ENCODE data around the gene NEURL3. TPM values are rescaled to one million over a fixed set of nuclear protein-coding genes. Genes with fewer than 3 reads are reported as not detected.

The NEURL3 gene
- total RNA-seq, 1 experiment from 2014 or later: not detected

- Histone ChIP-seq H3K4me1 (replicated peaks) (no peaks in the 10 kb centered on the region), H3K36me3 (peaks cover 7% of the 10 kb centered on the region), H3K9me3 (replicated peaks) (no peaks in the 10 kb centered on the region), H3K27ac (no peak overlapping the region), H3K4me3 (no peak overlapping the region), H3K27me3 (replicated peaks) (no peaks in the 10 kb centered on the region)
- peak in 1 of 2 experiments; percentile 16 for DNase-seq (ENCODE audit: low read depth in 1 of 2, low spot score in 2 of 2)
Observed at GRCh38 chr2:96547731-96548171, 42.6 kb upstream of the NEURL3 start.

- H3K9me3 ChIP-seq (replicated peaks): no peaks in the 10 kb centered on the region
- H3K27me3 ChIP-seq (replicated peaks): no peaks in the 10 kb centered on the region
- no peak overlapping the region for H3K4me3 ChIP-seq
- peak in 1 of 2 experiments; percentile 30 for DNase-seq (ENCODE audit: low read depth in 1 of 2, low spot score in 2 of 2)
- peaks cover 7% of the 10 kb centered on the region for H3K36me3 ChIP-seq
- no peaks in the 10 kb centered on the region for H3K4me1 ChIP-seq (replicated peaks)
- no peak overlapping the region for H3K27ac ChIP-seq
Observed at GRCh38 chr2:96547203-96547641, 42.1 kb upstream of the NEURL3 start.

DNA sequence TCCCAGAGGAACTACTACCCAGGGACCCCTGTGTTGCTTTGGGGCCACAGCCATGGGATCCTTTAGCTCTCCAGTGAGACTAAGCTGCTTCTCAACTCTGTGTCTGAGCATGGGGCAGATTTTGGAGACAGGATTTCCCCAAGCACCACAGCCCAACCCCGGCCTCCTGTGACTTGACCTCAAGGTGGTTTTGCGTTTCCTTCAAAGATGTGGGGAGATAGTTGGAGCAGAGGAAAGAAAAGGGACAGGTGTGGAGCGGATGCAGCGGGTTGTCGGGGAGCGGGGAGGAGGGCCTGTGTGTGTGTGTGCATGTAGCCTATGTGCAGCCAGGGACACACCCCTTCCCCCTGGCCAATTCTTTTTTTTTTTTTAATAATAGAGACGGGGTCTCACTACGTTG, 41.6 kb upstream of the NEURL3 start:
- no peak for DNase-seq (ENCODE audit: low read depth in 1 of 2, low spot score in 2 of 2)
- Histone ChIP-seq H3K36me3 (peaks cover 7% of the 10 kb centered on the region), H3K4me1 (replicated peaks) (no peaks in the 10 kb centered on the region), H3K9me3 (replicated peaks) (no peaks in the 10 kb centered on the region), H3K27me3 (replicated peaks) (no peaks in the 10 kb centered on the region), H3K4me3 (no peak overlapping the region), H3K27ac (no peak overlapping the region)

DNA sequence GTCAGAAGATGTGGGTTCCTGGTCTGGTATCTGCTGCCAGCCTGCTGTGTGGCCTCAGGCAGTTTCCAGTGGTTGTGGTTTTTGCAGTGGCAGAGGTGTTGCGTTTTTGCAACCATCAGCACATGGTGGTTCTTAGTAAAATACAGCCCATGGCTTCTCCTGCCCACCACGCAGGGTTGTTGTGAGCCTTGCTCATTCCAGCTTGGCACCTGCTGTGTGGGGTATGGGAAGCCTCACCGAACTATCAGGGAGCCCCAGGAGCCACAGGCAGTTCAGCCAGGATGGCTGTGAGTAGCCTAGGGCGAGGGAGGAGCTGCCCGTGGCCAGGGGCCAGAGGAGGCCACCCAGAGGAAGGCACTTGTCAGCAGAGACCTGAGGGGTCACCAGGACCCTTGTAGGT, 41.2 kb upstream of the NEURL3 start:
- no peaks in the 10 kb centered on the region for H3K4me1 ChIP-seq (replicated peaks)
- no peaks in the 10 kb centered on the region for H3K9me3 ChIP-seq (replicated peaks)
- no peak overlapping the region for H3K4me3 ChIP-seq
- H3K36me3 ChIP-seq: peaks cover 7% of the 10 kb centered on the region
- H3K27ac ChIP-seq: no peak overlapping the region
- H3K27me3 ChIP-seq (replicated peaks): no peaks in the 10 kb centered on the region
- peak in 1 of 2 experiments; percentile 31 for DNase-seq (ENCODE audit: low read depth in 1 of 2, low spot score in 2 of 2)

DNA sequence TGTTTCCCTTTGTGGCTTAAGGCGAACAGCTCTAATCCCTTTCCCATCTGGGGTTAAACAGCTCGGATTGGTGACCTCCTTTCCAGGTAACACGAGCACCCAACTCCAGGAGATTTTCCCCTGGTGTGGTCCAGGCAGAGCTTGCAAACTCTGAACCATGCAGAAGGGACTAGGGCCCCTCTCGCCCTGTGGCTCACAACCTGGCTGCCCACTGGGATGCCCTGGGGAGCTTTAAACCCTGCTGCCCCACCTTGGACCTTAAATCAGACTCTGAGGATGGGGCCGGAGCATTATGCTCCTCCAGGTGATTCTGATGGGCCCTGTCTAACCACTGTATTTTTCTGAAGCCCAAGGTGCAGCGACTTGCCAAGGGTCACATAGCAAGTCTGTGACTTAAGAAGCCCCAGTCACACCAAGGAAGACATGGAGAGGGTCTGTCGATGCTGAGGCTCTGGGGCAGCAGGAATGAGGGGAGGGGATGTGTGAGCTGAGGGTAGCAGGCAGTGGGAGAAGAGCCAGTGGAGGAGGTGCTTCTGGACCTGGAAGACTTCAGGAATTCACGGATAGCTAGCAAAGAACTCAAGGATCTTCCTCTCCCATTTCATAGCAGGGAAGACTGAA, 37.3 kb upstream of the NEURL3 start:
- Histone ChIP-seq H3K27ac (no peak overlapping the region), H3K4me1 (replicated peaks) (peaks cover 7% of the 10 kb centered on the region), H3K4me3 (no peak overlapping the region), H3K9me3 (replicated peaks) (no peaks in the 10 kb centered on the region), H3K27me3 (replicated peaks) (no peaks in the 10 kb centered on the region), H3K36me3 (no peaks in the 10 kb centered on the region)
- DNase-seq (ENCODE audit: low read depth in 1 of 2, low spot score in 2 of 2): peak in 1 of 2 experiments; percentile 22

DNA sequence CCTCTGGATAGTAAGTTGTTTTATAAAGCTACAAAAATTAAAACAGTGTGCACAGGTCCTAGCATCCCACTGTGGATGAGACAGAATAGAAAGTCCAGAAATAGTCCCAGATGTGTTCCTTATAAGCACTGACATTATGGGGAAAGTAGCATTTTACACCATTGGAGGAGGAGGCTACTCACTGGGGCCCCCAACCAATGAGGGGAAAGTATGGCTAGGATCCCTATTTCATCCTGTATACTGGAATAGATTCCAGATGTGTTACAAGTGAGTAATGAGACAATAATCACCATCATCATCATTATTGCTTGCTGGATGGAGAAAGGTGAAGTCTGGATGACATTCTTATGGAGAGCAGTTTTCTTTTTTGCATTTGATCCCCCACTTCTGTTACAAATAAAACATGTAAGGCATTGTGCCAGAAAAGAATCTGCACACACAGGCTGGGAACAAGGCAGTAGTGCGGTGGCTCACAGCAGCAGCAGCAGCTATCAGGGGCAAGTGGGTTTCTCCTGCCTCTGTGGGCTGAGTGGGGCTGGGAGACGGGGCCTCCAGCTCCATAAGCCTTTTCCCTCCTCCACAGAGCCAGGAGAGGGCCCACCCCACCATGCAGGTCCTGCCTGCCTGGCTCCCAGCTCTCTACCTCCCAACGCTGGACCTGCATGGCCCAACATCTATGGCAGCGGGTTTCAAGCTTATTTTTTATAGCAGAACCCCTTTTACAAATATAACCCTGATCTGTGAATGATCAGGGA, 36.4 kb upstream of the NEURL3 start:
- Histone ChIP-seq H3K4me3 (no peak overlapping the region), H3K27ac (no peak overlapping the region), H3K36me3 (peaks cover 6% of the 10 kb centered on the region; the same call in 1 of the 2 replicates), H3K27me3 (replicated peaks) (no peaks in the 10 kb centered on the region), H3K9me3 (replicated peaks) (no peaks in the 10 kb centered on the region), H3K4me1 (replicated peaks) (peaks cover 11% of the 10 kb centered on the region)
- DNase-seq (ENCODE audit: low read depth in 1 of 2, low spot score in 2 of 2): no peak

GRCh38 chr2:96540136-96540535, 35.0 kb upstream of the NEURL3 start:
- peaks cover 6% of the 10 kb centered on the region; the same call in 1 of the 2 replicates for H3K36me3 ChIP-seq
- peaks cover 11% of the 10 kb centered on the region for H3K4me1 ChIP-seq (replicated peaks)
- no peak overlapping the region for H3K27ac ChIP-seq
- H3K4me3 ChIP-seq: no peak overlapping the region
- DNase-seq (ENCODE audit: low read depth in 1 of 2, low spot score in 2 of 2): no peak
- H3K9me3 ChIP-seq (replicated peaks): no peaks in the 10 kb centered on the region
- H3K27me3 ChIP-seq (replicated peaks): no peaks in the 10 kb centered on the region

DNA sequence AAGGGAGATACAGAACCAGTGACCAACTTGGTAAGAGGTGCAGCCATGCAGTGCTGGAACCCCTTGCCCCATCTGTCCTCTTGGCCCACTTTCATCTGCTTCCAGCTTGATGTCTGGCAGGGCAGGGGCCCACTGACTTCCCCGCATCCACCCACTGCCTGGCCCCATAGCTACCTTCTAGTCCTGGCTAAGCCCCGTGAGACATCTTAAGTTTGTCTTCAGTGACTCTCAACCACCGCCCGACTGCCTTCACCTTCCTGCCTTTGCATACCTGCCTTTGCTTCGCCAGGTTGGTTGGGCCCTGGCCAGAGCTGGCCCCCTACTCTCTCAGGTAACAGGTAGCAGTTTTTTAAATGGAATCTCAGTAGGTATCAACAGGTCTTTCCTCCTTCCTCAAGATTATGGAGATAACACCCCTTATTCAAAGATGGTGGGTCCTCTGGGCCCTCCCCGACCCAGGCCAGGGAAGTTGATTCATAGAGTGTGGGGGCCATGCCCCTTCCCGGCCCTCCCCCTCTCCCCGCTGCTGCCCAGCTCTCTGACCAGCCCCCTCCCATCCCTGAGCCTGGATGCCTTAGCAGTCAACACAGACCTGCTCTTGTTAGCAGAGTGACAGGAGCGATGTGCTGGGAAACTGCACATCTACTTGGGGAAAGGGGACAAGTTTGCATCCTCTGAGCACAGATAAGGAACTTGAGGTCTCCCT, 34.2 kb upstream of the NEURL3 start:
- H3K36me3 ChIP-seq: peaks cover 6% of the 10 kb centered on the region; the same call in 1 of the 2 replicates
- H3K4me3 ChIP-seq: no peak overlapping the region
- DNase-seq (ENCODE audit: low read depth in 1 of 2, low spot score in 2 of 2): no peak
- peaks cover 15% of the 10 kb centered on the region for H3K4me1 ChIP-seq (replicated peaks)
- H3K27me3 ChIP-seq (replicated peaks): no peaks in the 10 kb centered on the region
- H3K27ac ChIP-seq: no peak overlapping the region
- no peaks in the 10 kb centered on the region for H3K9me3 ChIP-seq (replicated peaks)

DNA sequence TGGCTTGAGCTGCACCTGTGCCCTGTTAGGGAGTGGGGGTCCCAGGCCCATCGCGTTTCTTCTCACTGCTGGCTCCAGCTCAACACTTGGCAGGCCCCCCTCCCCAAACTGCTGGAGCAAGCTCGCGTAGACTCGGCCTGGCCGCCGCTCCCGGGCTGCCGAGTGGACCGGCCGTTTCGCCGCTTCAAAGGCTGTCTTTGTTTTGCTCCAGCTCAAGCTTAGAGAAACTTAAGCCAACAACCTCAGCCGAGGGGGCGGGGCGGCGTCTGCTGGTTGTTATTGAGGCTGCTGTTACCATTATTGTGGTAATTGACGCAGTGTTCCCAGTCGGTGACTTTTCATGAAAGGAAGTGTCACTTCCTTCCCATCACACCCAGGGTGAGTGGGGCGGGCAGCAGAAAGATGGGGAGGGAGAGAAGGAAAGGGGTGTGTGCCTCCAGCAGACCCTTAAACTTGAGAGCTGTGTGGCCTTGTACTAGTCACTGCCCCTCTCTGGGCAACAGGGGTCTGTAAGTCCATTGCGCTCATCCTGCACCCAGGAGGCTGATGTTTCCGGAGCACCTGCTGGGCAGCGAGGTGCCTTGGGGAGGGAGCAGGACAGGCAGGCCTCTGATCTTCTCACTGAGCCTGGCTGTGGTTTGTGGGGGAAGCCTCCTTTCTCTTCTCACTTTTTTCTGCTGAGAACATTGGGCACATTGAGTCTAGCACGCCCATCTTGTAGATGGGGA, 33.5 kb upstream of the NEURL3 start:
- no peak overlapping the region for H3K4me3 ChIP-seq
- no peak for DNase-seq (ENCODE audit: low read depth in 1 of 2, low spot score in 2 of 2)

DNA sequence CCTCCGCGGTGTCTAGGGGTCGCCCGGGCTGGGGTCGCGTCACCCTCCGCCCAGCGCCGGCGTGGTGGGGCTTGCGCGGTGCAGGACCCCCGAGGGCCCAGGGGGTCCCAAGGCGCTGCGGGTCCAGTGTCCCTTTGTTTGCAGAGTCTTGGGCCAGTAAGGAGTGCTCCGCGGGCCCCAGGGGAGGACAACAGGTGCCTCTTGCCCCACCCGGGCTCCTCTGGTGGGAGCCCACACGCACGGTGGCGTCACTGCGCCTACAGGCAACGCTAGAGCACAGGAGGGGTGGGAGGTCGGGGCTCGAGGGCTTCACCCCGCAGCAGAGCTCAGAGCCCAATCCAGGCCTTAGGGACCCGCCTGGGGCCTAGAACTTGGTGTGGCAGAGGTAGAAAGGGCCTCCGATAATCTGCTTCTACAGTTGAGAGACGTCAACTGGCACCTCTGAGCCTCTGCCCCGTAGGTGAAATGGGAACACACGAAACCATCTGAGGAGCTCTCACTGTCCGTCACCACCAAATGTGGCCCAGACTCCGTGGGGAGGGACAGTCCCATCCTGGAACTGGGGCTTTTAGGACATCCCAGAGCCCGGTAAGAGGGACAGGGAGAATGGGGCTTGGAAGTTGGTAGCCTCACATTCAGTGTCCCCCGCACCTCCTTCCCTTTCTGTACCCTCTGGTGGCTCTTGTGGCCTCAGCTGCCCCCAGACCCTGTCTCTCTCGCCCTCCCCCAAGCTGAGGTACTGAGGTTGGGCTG, 32.8 kb upstream of the NEURL3 start:
- Histone ChIP-seq H3K9me3 (replicated peaks) (no peaks in the 10 kb centered on the region), H3K36me3 (peaks cover 6% of the 10 kb centered on the region; the same call in 1 of the 2 replicates), H3K27me3 (replicated peaks) (no peaks in the 10 kb centered on the region), H3K4me1 (replicated peaks) (peaks cover 29% of the 10 kb centered on the region), H3K4me3 (peak overlapping the region; percentile 75), H3K27ac (no peak overlapping the region)
- DNase-seq (ENCODE audit: low read depth in 1 of 2, low spot score in 2 of 2): no peak

More for the DNA sequence above, 33.5 kb upstream of the NEURL3 start:
- Histone ChIP-seq H3K27me3 (replicated peaks) (no peaks in the 10 kb centered on the region), H3K27ac (no peak overlapping the region), H3K36me3 (peaks cover 6% of the 10 kb centered on the region; the same call in 1 of the 2 replicates), H3K4me1 (replicated peaks) (peaks cover 22% of the 10 kb centered on the region), H3K9me3 (replicated peaks) (no peaks in the 10 kb centered on the region)

GRCh38 chr2:96537066-96537733, 32.0 kb upstream of the NEURL3 start:
- H3K4me1 ChIP-seq (replicated peaks): peaks cover 36% of the 10 kb centered on the region
- peak in 1 of 2 experiments; percentile 56 for DNase-seq (ENCODE audit: low read depth in 1 of 2, low spot score in 2 of 2)
- no peaks in the 10 kb centered on the region for H3K9me3 ChIP-seq (replicated peaks)
- H3K36me3 ChIP-seq: peaks cover 6% of the 10 kb centered on the region; the same call in 1 of the 2 replicates
- no peaks in the 10 kb centered on the region for H3K27me3 ChIP-seq (replicated peaks)
- H3K4me3 ChIP-seq: peak overlapping the region; percentile 75
- peak overlapping the region; percentile 27; the same call in 1 of the 2 replicates for H3K27ac ChIP-seq

DNA sequence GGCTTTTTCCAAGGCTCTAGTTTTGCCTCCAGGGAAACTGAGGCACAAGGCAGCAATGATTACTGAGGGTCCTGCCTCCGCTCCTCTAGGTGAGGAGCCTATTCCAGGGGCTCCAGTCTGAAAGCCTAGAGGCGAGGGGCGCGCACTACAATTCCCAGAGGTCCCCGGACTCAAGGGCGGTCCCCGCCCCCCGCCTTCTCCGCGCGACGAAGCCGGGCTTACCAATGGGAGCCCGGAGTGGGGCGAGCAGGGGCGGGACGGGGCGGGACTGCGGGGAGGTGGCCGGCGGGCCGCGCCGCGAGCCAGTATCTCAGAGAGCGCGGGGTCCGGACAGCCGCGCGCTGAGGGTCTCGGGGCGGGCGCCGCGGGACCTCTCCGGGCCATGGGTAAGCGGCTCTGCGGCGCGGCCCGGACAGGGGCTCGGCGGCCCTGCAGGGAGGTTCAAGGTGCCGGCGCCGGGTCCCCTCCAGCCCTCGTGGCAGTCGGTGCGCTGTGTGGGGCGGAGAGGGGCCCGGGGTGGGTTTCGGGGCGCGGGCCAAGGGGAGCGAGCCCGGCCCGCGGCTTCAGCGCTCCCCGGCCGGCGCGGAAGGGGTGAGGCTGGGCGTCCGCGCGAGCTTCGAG, 31.4 kb upstream of the NEURL3 start, which contains the start of gene ARID5A:
Gene ARID5A, plus strand, starts transcription at position 308 of the 621 bp plus-strand sequence. Its CDS starts 75 bp downstream, at position 383.
- H3K9me3 ChIP-seq (replicated peaks): no peaks in the 10 kb centered on the region
- H3K4me3 ChIP-seq: peak within 1 kb of the TSS; percentile 75
- H3K27me3 ChIP-seq (replicated peaks): no peaks in the 10 kb centered on the region
- DNase-seq (ENCODE audit: low read depth in 1 of 2, low spot score in 2 of 2): peak; percentile 76 to 91
- peaks cover 6% of the 10 kb centered on the region; the same call in 1 of the 2 replicates for H3K36me3 ChIP-seq
- H3K27ac ChIP-seq: peak within 1 kb of the TSS; percentile 27; the same call in 1 of the 2 replicates
- peaks cover 41% of the 10 kb centered on the region for H3K4me1 ChIP-seq (replicated peaks)
